ENCODE data around the gene ARID1A.

- no peak for TF ChIP-seq CTCF (IDR thresholded peaks at IDR 0.05)
- no peak for TF ChIP-seq POLR2A (IDR thresholded peaks at IDR 0.05)
These were observed 98.6 kb downstream of the ARID1A start for GRCh38 chr1:26794391-26794790.

Data from heart left ventricle (tissue), 13 donors.